Epithelial cell of esophagus (primary cell): ENCODE results near the gene MAP4K3.

Experiments used
- DNase-seq: peaks from one replicate; pipeline ENCODE4 v3.0.0; 2010; ENCODE audit warnings: low read depth
- H3K4me3 ChIP-seq: 2 replicates; pipeline ENCODE4 v1.5.1; 2011; ENCODE audit warnings: mild to moderate bottlenecking, low read length, control low read depth
- CTCF ChIP-seq: IDR thresholded peaks from 2 replicates; pipeline ENCODE4 v1.5.1; 2011; ENCODE audit warnings: low read depth, mild to moderate bottlenecking, low read length, control low read depth, inconsistent platforms; ENCODE audit not compliant: insufficient read depth; ENCODE audit errors: missing control alignments

MAP4K3 gene

GRCh38 chr2:39377226-39377939 is 59.7 kb downstream of the MAP4K3 start:
- H3K4me3 ChIP-seq: no peak overlapping the region
- TF ChIP-seq CTCF: no peak
- DNase-seq: no peak

- H3K4me3 ChIP-seq: no peak overlapping the region
- DNase-seq: no peak
- no peak for TF ChIP-seq CTCF
Observed at GRCh38 chr2:39375917-39376316, 61.2 kb downstream of the MAP4K3 start.

DNA sequence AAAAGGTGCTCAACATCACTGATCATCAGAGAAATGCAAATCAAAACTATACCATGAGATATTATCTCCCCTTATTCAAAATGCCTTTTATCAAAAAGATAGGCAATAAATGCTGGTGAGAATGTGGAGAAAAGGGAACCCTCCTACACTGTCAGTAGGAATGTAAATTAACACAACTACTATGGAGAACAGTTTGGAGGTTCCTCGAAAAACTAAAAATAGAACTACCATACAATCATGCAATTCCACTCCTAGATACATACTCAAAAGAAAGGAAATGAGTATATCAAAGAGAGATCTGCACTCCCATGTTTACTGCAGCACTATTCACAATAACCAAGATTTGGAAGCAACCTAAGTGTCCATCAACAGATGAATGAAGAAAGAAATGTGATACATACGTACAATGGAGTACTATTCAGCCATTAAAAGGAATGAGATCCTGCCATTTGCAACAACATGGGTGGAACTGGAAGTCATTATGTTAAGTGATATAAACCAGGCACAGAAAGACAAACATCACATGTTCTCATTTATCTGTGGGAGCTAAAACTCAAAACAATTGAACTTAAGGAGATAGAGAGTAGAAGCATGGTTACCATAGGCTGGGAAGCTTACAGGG is 63.8 kb downstream of the MAP4K3 start:
- no peak for TF ChIP-seq CTCF
- no peak for DNase-seq
- no peak overlapping the region for H3K4me3 ChIP-seq

DNA sequence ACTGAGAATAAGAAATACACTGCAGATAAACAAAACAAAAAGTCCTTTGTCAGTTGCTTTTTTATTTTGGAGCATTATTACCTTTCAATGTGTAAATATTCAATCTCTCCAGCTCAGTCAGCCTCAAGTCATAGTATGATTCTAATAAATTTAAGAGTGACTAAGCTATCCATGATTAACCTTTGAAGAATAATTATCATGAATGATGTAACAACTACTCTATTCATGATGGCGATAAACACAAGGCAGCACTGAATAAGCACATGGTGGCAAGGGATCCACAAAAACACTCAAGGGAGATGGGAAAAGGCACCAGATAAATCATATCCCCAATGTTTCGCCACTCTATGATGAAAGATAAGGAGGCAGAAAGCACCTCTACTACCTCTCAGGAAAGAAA is 67.0 kb downstream of the MAP4K3 start:
- TF ChIP-seq CTCF: no peak
- no peak overlapping the region for H3K4me3 ChIP-seq
- peak; percentile 29 for DNase-seq

- no peak overlapping the region for H3K4me3 ChIP-seq
- TF ChIP-seq CTCF: no peak
- no peak for DNase-seq
Observed at GRCh38 chr2:39368846-39369245, 68.2 kb downstream of the MAP4K3 start.

DNA sequence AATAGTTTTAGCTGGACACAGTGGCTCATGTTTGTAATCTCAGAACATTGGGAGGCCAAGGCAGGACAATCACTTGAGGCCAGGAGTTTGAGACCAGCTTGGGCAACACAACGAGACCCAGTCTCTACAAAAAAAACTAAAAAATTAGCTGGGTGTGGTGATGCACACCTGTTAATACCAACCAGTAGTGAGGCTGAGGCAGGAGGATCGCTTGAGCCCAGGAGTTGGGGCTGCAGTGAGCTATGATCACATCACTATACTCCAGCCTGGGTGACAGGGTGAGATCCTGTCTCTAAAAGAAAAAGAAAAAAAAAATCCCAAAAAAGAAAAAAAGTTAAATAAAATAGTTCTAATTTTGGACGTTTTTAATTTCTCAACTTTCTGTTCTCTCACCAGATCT is 68.7 kb downstream of the MAP4K3 start:
- no peak for TF ChIP-seq CTCF
- no peak overlapping the region for H3K4me3 ChIP-seq
- DNase-seq: no peak

DNA sequence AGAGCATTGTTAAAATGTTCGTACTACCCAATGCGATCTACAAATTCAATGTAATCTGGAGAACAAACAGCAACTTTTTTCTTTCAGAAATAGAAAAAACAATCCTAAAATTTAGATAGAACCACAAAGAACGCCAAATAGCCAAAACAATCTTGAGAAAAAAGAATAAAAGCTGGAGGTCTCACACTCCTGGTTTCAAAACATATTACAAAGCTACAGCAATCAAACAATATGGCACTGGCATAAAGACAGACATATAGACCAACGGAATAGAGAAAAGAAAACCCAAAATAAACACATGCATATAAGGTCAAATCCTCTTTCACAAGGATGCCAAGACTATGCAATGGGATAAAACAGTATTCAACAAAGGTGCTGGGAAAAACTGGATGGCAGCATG is 74.5 kb downstream of the MAP4K3 start:
- DNase-seq: no peak
- no peak overlapping the region for H3K4me3 ChIP-seq
- TF ChIP-seq CTCF: no peak
